MM.1S (cell line): ENCODE results near the gene DLGAP1.

Experiments
- DNase-seq: peaks from one replicate; pipeline ENCODE4 v3.0.0-alpha.2; 2015
- H2AFZ ChIP-seq: fragments of 300-600 bp; sonication (generic); 2 replicates; pipeline ENCODE4 v1.6.0; 2016; ENCODE audit warnings: antibody characterized with exemption, low read length
- H3F3A ChIP-seq: fragments of 300-600 bp; sonication (generic); 2 replicates; pipeline ENCODE4 v1.6.1; 2016; ENCODE audit warnings: mild to moderate bottlenecking, antibody characterized with exemption, low read length, moderate library complexity, mixed read lengths; ENCODE audit not compliant: insufficient read depth
- H3K27ac ChIP-seq: fragments of 300-600 bp; sonication (generic); 2 replicates; pipeline ENCODE4 v1.5.1; 2016; ENCODE audit warnings: mild to moderate bottlenecking, low read length
- H3K27me3 ChIP-seq: fragments of 300-600 bp; sonication (generic); replicated peaks from 2 replicates; pipeline ENCODE4 v1.6.0; 2016; ENCODE audit warnings: low read length; ENCODE audit not compliant: insufficient read depth
- H3K36me3 ChIP-seq: fragments of 300-600 bp; sonication (generic); replicated peaks from 2 replicates; pipeline ENCODE4 v1.6.1; 2016; ENCODE audit warnings: mild to moderate bottlenecking, low read length, mixed read lengths; ENCODE audit not compliant: insufficient read depth
- H3K4me1 ChIP-seq: fragments of 300-600 bp; sonication (generic); 2 replicates; pipeline ENCODE4 v1.6.1; 2016; ENCODE audit warnings: low read length, mixed read lengths
- H3K4me2 ChIP-seq: fragments of 300-600 bp; sonication (generic); 2 replicates; pipeline ENCODE4 v1.6.0; 2016; ENCODE audit warnings: low read depth, low read length
- H3K4me3 ChIP-seq: fragments of 300-600 bp; sonication (generic); 2 replicates; pipeline ENCODE4 v1.5.1; 2016; ENCODE audit warnings: low read length, mixed read lengths
- H3K79me2 ChIP-seq: fragments of 300-600 bp; sonication (generic); 2 replicates; pipeline ENCODE4 v1.6.1; 2016; ENCODE audit warnings: mixed run types, low read length, mixed read lengths
- H3K9ac ChIP-seq: fragments of 300-600 bp; sonication (generic); 2 replicates; pipeline ENCODE4 v1.6.1; 2016; ENCODE audit warnings: low read length, mixed read lengths
- H3K9me2 ChIP-seq: fragments of 300-600 bp; sonication (generic); replicated peaks from 2 replicates; pipeline ENCODE4 v1.6.1; 2016; ENCODE audit warnings: mild to moderate bottlenecking, low read length, mixed read lengths; ENCODE audit not compliant: insufficient read depth
- H3K9me3 ChIP-seq: fragments of 300-600 bp; sonication (generic); replicated peaks from 2 replicates; pipeline ENCODE4 v1.6.1; 2016; ENCODE audit warnings: mild to moderate bottlenecking, low read length, mixed read lengths; ENCODE audit not compliant: insufficient read depth
- H4K20me1 ChIP-seq: fragments of 300-600 bp; sonication (generic); 2 replicates; pipeline ENCODE4 v1.6.1; 2016; ENCODE audit warnings: mild to moderate bottlenecking, low read length, moderate library complexity, mixed read lengths; ENCODE audit not compliant: insufficient read depth
- CTCF ChIP-seq: fragments of 300-600 bp; sonication (generic); IDR thresholded peaks from 2 replicates; pipeline ENCODE4 v1.5.1; 2016; ENCODE audit warnings: antibody characterized with exemption, low read length, mixed read lengths
- EZH2 ChIP-seq: fragments of 300-600 bp; sonication (generic); optimal IDR thresholded peaks from 2 replicates; pipeline ENCODE3; 2017; ENCODE audit warnings: low read depth, mild to moderate bottlenecking, antibody characterized with exemption, low read length, mixed read lengths
- EZH2phosphoT487 ChIP-seq: fragments of 300-600 bp; sonication (generic); IDR thresholded peaks from 2 replicates; pipeline ENCODE4 v1.6.1; 2018; ENCODE audit warnings: antibody characterized with exemption, low read length

DLGAP1 gene

GRCh38 chr18:3879836-3880120, 575.3 kb downstream of the DLGAP1 start:
- Histone ChIP-seq H3K36me3 (no peaks in the 10 kb centered on the region), H2AFZ (no peak overlapping the region), H3K79me2 (no peaks in the 10 kb centered on the region), H3K27me3 (no peaks in the 10 kb centered on the region), H3K4me3 (no peak overlapping the region), H4K20me1 (no peaks in the 10 kb centered on the region), H3K27ac (no peak overlapping the region), H3K9ac (no peak overlapping the region), H3K9me2 (no peaks in the 10 kb centered on the region), H3K4me1 (no peaks in the 10 kb centered on the region), H3K9me3 (no peaks in the 10 kb centered on the region), H3F3A (no peaks in the 10 kb centered on the region), H3K4me2 (no peak overlapping the region)
- DNase-seq, result no peak
- no peak for TF ChIP-seq CTCF

GRCh38 chr18:3879114-3879835, 575.8 kb downstream of the DLGAP1 start:
- Histone ChIP-seq H3K4me3 (no peak overlapping the region), H3K9me2 (no peaks in the 10 kb centered on the region), H3K4me2 (no peak overlapping the region), H3K9me3 (no peaks in the 10 kb centered on the region), H3K4me1 (no peaks in the 10 kb centered on the region), H4K20me1 (no peaks in the 10 kb centered on the region), H2AFZ (no peak overlapping the region), H3F3A (no peaks in the 10 kb centered on the region), H3K9ac (no peak overlapping the region), H3K36me3 (no peaks in the 10 kb centered on the region), H3K27me3 (no peaks in the 10 kb centered on the region), H3K79me2 (no peaks in the 10 kb centered on the region), H3K27ac (no peak overlapping the region)
- no peak for DNase-seq
- no peak for TF ChIP-seq CTCF
- no peak for TF ChIP-seq EZH2
- TF ChIP-seq EZH2phosphoT487, result no peak

- Histone ChIP-seq H3K4me2 (no peak overlapping the region), H3K9ac (no peak overlapping the region), H3K27me3 (no peaks in the 10 kb centered on the region), H4K20me1 (no peaks in the 10 kb centered on the region), H2AFZ (no peak overlapping the region), H3K27ac (no peak overlapping the region), H3K79me2 (no peaks in the 10 kb centered on the region), H3F3A (no peaks in the 10 kb centered on the region), H3K9me3 (no peaks in the 10 kb centered on the region), H3K36me3 (no peaks in the 10 kb centered on the region), H3K9me2 (no peaks in the 10 kb centered on the region), H3K4me1 (no peaks in the 10 kb centered on the region), H3K4me3 (no peak overlapping the region)
- no peak for DNase-seq
- TF ChIP-seq CTCF, result no peak
- no peak for TF ChIP-seq EZH2
- TF ChIP-seq EZH2phosphoT487, result no peak
Measured at GRCh38 chr18:3878401-3878800, 576.7 kb downstream of the DLGAP1 start.
